BLaER1 treated with 17β-estradiol and CSF1 and Interleukin-3, amounts not matched to agents 10 nM and 100 nM (cell line): ENCODE results near the gene NEK9.
"Not testable (repeated sequence)": the region's sequence is repeated elsewhere in the genome, so short reads cannot be mapped to it uniquely, and the experiment has no call there.

Source experiments
- H3K27ac ChIP-seq, 11 experiments: shearing (Covaris generic); formaldehyde crosslinking; 2 replicates each; pipeline ENCODE4 v1.8.1; 2022
- H3K27me3 ChIP-seq, 11 experiments: shearing (Covaris generic); formaldehyde crosslinking; 2 replicates each; pipeline ENCODE4 v1.8.1; 2022
- H3K36me3 ChIP-seq, 11 experiments: shearing (Covaris generic); formaldehyde crosslinking; 2 replicates each; pipeline ENCODE4 v1.8.1; 2022
- H3K4me1 ChIP-seq, 10 experiments: shearing (Covaris generic); formaldehyde crosslinking; 2 replicates each; pipeline ENCODE4 v1.8.1; 2022
- H3K4me2 ChIP-seq, 11 experiments: shearing (Covaris generic); formaldehyde crosslinking; 2 replicates each; pipeline ENCODE4 v1.8.1; 2022
- H3K4me3 ChIP-seq, 10 experiments: shearing (Covaris generic); formaldehyde crosslinking; 2 replicates each; pipeline ENCODE4 v1.8.1; 2022
- H3K9ac ChIP-seq, 11 experiments: shearing (Covaris generic); formaldehyde crosslinking; 2 replicates each; pipeline ENCODE4 v1.8.1; 2022
- H3K9me3 ChIP-seq, 11 experiments: shearing (Covaris generic); formaldehyde crosslinking; replicated peaks in 1 of 11; 2 replicates each; pipeline ENCODE4 v1.8.1; 2022
- H4K20me1 ChIP-seq, 11 experiments: shearing (Covaris generic); formaldehyde crosslinking; 2 replicates each; pipeline ENCODE4 v1.8.1; 2022
- Cebpa-rat ChIP-seq, 11 experiments: shearing (Covaris generic); IDR thresholded peaks; 2 replicates each; pipeline ENCODE4 v1.8.1; 2022

The NEK9 gene

DNA sequence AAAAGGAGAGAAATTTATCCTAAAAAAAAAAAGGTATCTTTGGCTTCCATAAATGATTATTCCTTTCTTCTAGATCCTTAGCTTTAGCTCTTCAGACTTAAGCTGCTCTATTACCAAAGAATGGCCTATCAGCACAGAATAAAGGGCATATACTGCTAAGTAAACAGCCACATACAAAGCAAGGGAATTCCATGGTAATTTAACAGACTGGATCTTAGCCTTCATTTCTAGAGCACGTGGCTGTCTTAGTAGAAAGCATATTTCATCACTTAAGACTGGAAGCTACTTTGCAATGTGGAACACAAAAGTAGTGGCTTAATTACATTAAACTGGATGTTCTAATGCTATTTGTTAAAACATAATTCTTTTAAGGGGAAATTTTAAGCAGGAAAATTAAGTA, 26.4 kb upstream of the NEK9 start:
- H3K4me1 ChIP-seq = peaks cover 0 to 57% (median 26%) of the 10 kb centered on the region in 10 experiments; a peak in 15 of 20 replicates
- no peak overlapping the region for H3K27ac ChIP-seq
- 0 out of 22 replicates have a peak overlapping the region, but pooled peaks of 1 of the 11 experiments have one; percentile 6 for H3K4me2 ChIP-seq
- no peaks in the 10 kb centered on the region for H3K9me3 ChIP-seq
- peaks cover 36 to 70% (median 55%) of the 10 kb centered on the region in 11 experiments for H3K36me3 ChIP-seq
- H3K27me3 ChIP-seq = no peaks in the 10 kb centered on the region
- peaks cover 29 to 91% (median 66%) of the 10 kb centered on the region in 11 experiments; a peak in 18 of 22 replicates for H4K20me1 ChIP-seq
- no peak overlapping the region for H3K9ac ChIP-seq
- no peak for TF ChIP-seq Cebpa-rat (IDR thresholded peaks at IDR 0.05)
- H3K4me3 ChIP-seq = no peak overlapping the region

- H3K27ac ChIP-seq = peak overlapping the region in 2 of 11 experiments; percentile 13 to 15; a peak in 2 of 22 replicates
- H3K4me3 ChIP-seq = no peak overlapping the region
- H3K4me2 ChIP-seq = 0 out of 22 replicates have a peak overlapping the region, but pooled peaks of 1 of the 11 experiments have one; percentile 15
- H3K4me1 ChIP-seq = peaks cover 0 to 67% (median 33%) of the 10 kb centered on the region in 10 experiments; a peak in 15 of 20 replicates
- no peak overlapping the region for H3K9ac ChIP-seq
- no peak for TF ChIP-seq Cebpa-rat (IDR thresholded peaks at IDR 0.05)
- no peaks in the 10 kb centered on the region for H3K9me3 ChIP-seq
- H3K27me3 ChIP-seq = no peaks in the 10 kb centered on the region
- peaks cover 42 to 71% (median 56%) of the 10 kb centered on the region in 11 experiments for H3K36me3 ChIP-seq
- peaks cover 16 to 77% (median 52%) of the 10 kb centered on the region in 11 experiments; a peak in 18 of 22 replicates for H4K20me1 ChIP-seq
These were observed 25.0 kb upstream of the NEK9 start for GRCh38 chr14:75151851-75152250.

GRCh38 chr14:75150637-75151036, 23.8 kb upstream of the NEK9 start:
- H3K4me2 ChIP-seq = peak overlapping the region in 7 of 11 experiments; percentile 35 to 68 (median 48); a peak in 11 of 22 replicates
- H3K27ac ChIP-seq = peak overlapping the region in 7 of 11 experiments; percentile 20 to 60 (median 40); a peak in 9 of 22 replicates
- not testable (repeated sequence) for H3K27me3 ChIP-seq, H3K4me3 ChIP-seq, H3K9ac ChIP-seq, H3K9me3 ChIP-seq
- H4K20me1 ChIP-seq = peaks cover 10 to 65% (median 39%) of the 10 kb centered on the region in 11 experiments; a peak in 18 of 22 replicates
- peaks cover under 1 to 79% (median 44%) of the 10 kb centered on the region in 10 experiments; a peak in 18 of 20 replicates for H3K4me1 ChIP-seq
- peaks cover 51 to 77% (median 61%) of the 10 kb centered on the region in 11 experiments for H3K36me3 ChIP-seq

GRCh38 chr14:75150150-75150549, 23.3 kb upstream of the NEK9 start:
- peaks cover 51 to 76% (median 61%) of the 10 kb centered on the region in 11 experiments for H3K36me3 ChIP-seq
- H3K4me1 ChIP-seq = peaks cover 5 to 84% (median 48%) of the 10 kb centered on the region in 10 experiments
- peak overlapping the region in 10 of 11 experiments; percentile 7 to 60 (median 40); a peak in 14 of 22 replicates for H3K27ac ChIP-seq
- H4K20me1 ChIP-seq = peaks cover 8 to 61% (median 35%) of the 10 kb centered on the region in 11 experiments; a peak in 17 of 22 replicates
- no peaks in the 10 kb centered on the region for H3K27me3 ChIP-seq
- H3K9ac ChIP-seq = no peak overlapping the region
- H3K4me2 ChIP-seq = peak overlapping the region in 7 of 11 experiments; percentile 35 to 68 (median 48); a peak in 12 of 22 replicates
- no peak overlapping the region for H3K4me3 ChIP-seq
- no peaks in the 10 kb centered on the region for H3K9me3 ChIP-seq
- TF ChIP-seq Cebpa-rat (IDR thresholded peaks at IDR 0.05) = peak in 1 of 11 experiments; percentile 40; a peak in 1 of 22 replicates

DNA sequence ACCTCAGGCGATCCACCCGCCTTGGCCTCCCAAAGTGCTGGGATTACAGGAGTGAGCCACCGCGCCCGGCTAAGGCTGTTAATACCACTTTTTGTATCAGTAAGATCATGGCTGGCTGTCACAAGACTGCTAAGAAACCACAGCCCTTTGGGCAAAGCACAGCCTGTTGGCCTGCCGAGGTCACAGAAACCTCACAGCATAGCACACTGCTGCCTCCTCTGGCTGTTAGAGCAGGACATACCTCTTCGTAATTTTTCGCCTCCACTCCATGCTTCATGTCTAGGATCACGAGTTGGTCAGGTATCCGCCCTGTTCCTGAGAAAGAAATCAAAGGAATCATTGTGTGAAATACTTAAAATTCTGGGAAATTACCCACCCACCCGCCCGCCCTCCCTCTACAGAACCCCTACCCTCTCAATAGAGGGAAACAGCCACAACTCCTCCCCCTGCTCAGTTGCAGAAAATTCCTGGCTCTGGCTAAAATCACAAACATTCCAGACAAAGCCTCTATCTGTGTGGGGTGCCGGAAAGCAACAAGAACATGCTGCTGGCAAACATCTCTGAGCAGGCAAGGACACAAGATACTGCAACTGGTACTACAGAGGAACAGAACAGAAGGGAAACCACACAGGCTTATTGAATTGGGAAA, 20.7 kb upstream of the NEK9 start:
- Histone ChIP-seq H3K27me3 (no peaks in the 10 kb centered on the region), H3K4me2 (peak overlapping the region in 5 of 11 experiments; percentile 10 to 85 (median 23); a peak in 6 of 22 replicates), H4K20me1 (peaks cover 0 to 68% (median 25%) of the 10 kb centered on the region in 11 experiments; a peak in 15 of 22 replicates), H3K27ac (peak overlapping the region in 10 of 11 experiments; percentile 13 to 80 (median 34); a peak in 16 of 22 replicates), H3K4me1 (peaks cover 13 to 99% (median 65%) of the 10 kb centered on the region in 10 experiments), H3K36me3 (peaks cover 51 to 96% (median 78%) of the 10 kb centered on the region in 11 experiments), H3K9ac (no peak overlapping the region), H3K4me3 (no peak overlapping the region), H3K9me3 (no peaks in the 10 kb centered on the region)
- TF ChIP-seq Cebpa-rat (IDR thresholded peaks at IDR 0.05) = no peak

- Histone ChIP-seq H3K27me3 (no peaks in the 10 kb centered on the region), H3K4me1 (peaks cover 19 to 99% (median 74%) of the 10 kb centered on the region in 10 experiments), H3K36me3 (peaks cover 31 to 94% (median 65%) of the 10 kb centered on the region in 11 experiments)
These were observed 18.1 kb upstream of the NEK9 start for GRCh38 chr14:75144944-75145343.

DNA sequence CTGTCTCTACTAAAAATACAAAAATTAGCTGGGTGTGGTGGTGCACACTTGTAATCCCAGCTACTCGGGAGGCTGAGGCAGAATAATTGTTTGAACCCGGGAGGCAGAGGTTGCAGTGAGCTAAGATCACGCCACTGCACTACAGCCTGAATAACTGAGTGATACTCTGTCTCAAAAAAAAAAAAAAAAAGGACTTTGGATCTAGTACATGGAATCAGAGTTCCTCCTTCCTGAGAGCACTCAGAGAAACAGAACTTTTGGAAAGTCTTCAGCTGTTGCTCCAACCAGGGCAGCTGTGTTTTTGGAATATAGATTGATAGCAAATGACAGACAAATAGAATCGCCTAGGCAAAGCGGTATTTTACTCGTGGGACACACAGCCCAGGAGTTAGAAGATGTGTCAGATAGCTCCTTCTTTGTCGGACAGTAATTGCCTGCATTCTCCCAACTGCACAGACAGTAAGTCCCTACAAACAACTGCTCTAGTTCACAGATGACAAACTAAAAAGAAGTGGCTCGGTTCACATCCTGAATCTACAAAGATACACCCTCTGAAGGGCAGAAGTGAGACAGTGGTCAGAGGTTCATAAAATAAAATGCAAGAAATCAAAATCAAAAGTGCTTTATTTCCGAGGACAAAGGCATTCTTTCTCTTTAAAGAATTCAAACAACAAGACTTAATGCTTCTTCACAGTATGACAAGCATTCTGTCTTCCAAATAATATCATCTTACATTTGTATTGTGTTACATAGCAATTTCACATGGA, 17.1 kb upstream of the NEK9 start:
- Histone ChIP-seq H3K4me3 (no peak overlapping the region), H3K27ac (peak overlapping the region in 10 of 11 experiments; percentile 54 to 80 (median 72); a peak in 19 of 22 replicates), H3K27me3 (no peaks in the 10 kb centered on the region), H3K36me3 (peaks cover 21 to 84% (median 55%) of the 10 kb centered on the region in 11 experiments), H3K9me3 (no peaks in the 10 kb centered on the region), H3K9ac (peak overlapping the region in 3 of 11 experiments; percentile 8 to 62 (median 49); a peak in 3 of 22 replicates), H3K4me1 (peaks cover 26 to 99% (median 77%) of the 10 kb centered on the region in 10 experiments), H3K4me2 (peak overlapping the region in 8 of 11 experiments; percentile 73 to 94 (median 84); a peak in 16 of 22 replicates), H4K20me1 (peaks cover 0 to 67% (median 6%) of the 10 kb centered on the region in 11 experiments; a peak in 10 of 22 replicates)
- no peak for TF ChIP-seq Cebpa-rat (IDR thresholded peaks at IDR 0.05)

More at GRCh38 chr14:75144944-75145343, 18.1 kb upstream of the NEK9 start:
- H4K20me1 ChIP-seq = peaks cover 0 to 70% (median 12%) of the 10 kb centered on the region in 11 experiments; a peak in 11 of 22 replicates
- H3K9me3 ChIP-seq = no peaks in the 10 kb centered on the region
- peak overlapping the region; percentile 46 to 94 (median 75) for H3K4me2 ChIP-seq
- peak overlapping the region in 2 of 10 experiments; percentile 3 to 16; a peak in 2 of 20 replicates for H3K4me3 ChIP-seq
- H3K27ac ChIP-seq = peak overlapping the region; percentile 47 to 80 (median 72); a peak in 21 of 22 replicates
- H3K9ac ChIP-seq = peak overlapping the region in 10 of 11 experiments; percentile 1 to 62 (median 48); a peak in 12 of 22 replicates
- peak in 5 of 11 experiments; percentile 27 to 57 (median 41); a peak in 5 of 22 replicates for TF ChIP-seq Cebpa-rat (IDR thresholded peaks at IDR 0.05)

DNA sequence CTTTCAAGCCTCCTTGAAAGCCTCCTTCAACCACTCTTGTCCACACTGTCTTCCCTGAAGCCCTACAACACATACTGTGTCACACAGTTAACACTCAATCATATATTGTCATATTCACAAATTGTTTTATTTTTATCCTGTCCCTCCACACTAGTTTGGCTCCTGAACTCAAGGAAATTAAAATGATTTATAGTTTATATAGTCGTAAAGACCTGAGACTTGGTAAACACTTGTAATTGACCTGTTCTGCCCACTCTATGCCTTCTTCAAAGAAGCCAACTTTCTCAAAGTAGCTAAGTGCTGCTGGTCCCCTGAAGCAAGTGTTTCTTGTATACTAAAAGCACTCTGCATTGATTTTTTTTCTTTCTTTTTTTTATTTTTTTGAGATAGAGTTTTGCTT, 15.6 kb upstream of the NEK9 start:
- Histone ChIP-seq H3K9ac (peak overlapping the region in 1 of 11 experiments; percentile 22; a peak in 2 of 22 replicates), H3K4me3 (no peak overlapping the region), H3K4me1 (peaks cover 39 to 100% (median 86%) of the 10 kb centered on the region in 10 experiments), H4K20me1 (peaks cover 0 to 70% (median 5%) of the 10 kb centered on the region in 11 experiments; a peak in 9 of 22 replicates), H3K27me3 (no peaks in the 10 kb centered on the region), H3K4me2 (peak overlapping the region in 4 of 11 experiments; percentile 19 to 94 (median 62); a peak in 7 of 22 replicates), H3K36me3 (peaks cover 15 to 71% (median 43%) of the 10 kb centered on the region in 11 experiments), H3K27ac (peak overlapping the region in 8 of 11 experiments; percentile 6 to 71 (median 25); a peak in 9 of 22 replicates), H3K9me3 (no peaks in the 10 kb centered on the region)
- no peak for TF ChIP-seq Cebpa-rat (IDR thresholded peaks at IDR 0.05)
